NCI-H2081 (cell line): Measurements from ENCODE around the gene ANKRD45.
"Not testable (repeated sequence)": the region's sequence is repeated elsewhere in the genome, so short reads cannot be mapped to it uniquely, and the experiment has no call there.

Experiments used
- DNase-seq, 2 experiments: peaks; one replicate each; lab custom pipeline; 2025; lab: John Stamatoyannopoulos, UW

Gene ANKRD45

GRCh38 chr1:173642450-173643139 is 27.1 kb downstream of the ANKRD45 start:
- peak in 1 of 2 experiments; percentile 28 for DNase-seq

GRCh38 chr1:173639102-173639501 is 30.5 kb downstream of the ANKRD45 start:
- DNase-seq, result no peak

GRCh38 chr1:173638043-173639021 is 31.3 kb downstream of the ANKRD45 start:
- no peak for DNase-seq

GRCh38 chr1:173637236-173638042 is 32.2 kb downstream of the ANKRD45 start:
- DNase-seq, result not testable (repeated sequence)

- no peak for DNase-seq
Observed at GRCh38 chr1:173635116-173635515, 34.5 kb downstream of the ANKRD45 start, which contains the start of gene TEX50. Gene TEX50 (plus strand): TSS chr1:173635338. CDS start chr1:173635522, 184 bp downstream.

GRCh38 chr1:173628888-173629287 is 40.8 kb downstream of the ANKRD45 start:
- DNase-seq, result no peak

GRCh38 chr1:173627269-173627668 is 42.4 kb downstream of the ANKRD45 start:
- DNase-seq, result no peak

GRCh38 chr1:173616859-173617258 is 52.8 kb downstream of the ANKRD45 start:
- no peak for DNase-seq

GRCh38 chr1:173613086-173613485 is 56.6 kb downstream of the ANKRD45 start:
- DNase-seq, result not testable (repeated sequence)

- DNase-seq, result no peak
Observed at GRCh38 chr1:173608503-173609216, 61.0 kb downstream of the ANKRD45 start.

- no peak for DNase-seq
Observed at GRCh38 chr1:173603056-173603591, 66.5 kb downstream of the ANKRD45 start, which contains the start of gene SLC9C2. Gene SLC9C2 (minus strand): TSS chr1:173603072. CDS start chr1:173601776, 1,296 bp downstream.

- no peak for DNase-seq
Observed at GRCh38 chr1:173601588-173601987, 68.1 kb downstream of the ANKRD45 start.

GRCh38 chr1:173596097-173596825 is 73.4 kb downstream of the ANKRD45 start:
- DNase-seq, result no peak

GRCh38 chr1:173591138-173591537 is 78.5 kb downstream of the ANKRD45 start:
- not testable (repeated sequence) for DNase-seq

- no peak for DNase-seq
Observed at GRCh38 chr1:173590557-173590956, 79.1 kb downstream of the ANKRD45 start.

- DNase-seq, result no peak
Observed at GRCh38 chr1:173581383-173582079, 88.1 kb downstream of the ANKRD45 start.

GRCh38 chr1:173580658-173581057 is 89.0 kb downstream of the ANKRD45 start:
- no peak for DNase-seq

- DNase-seq, result no peak
Observed at GRCh38 chr1:173580071-173580470, 89.6 kb downstream of the ANKRD45 start.

- DNase-seq, result no peak
Observed at GRCh38 chr1:173573596-173573995, 96.1 kb downstream of the ANKRD45 start.
